Peyer's patch (tissue), 4 donors: ENCODE measurements around the gene HTR6.
"Not testable (repeated sequence)": the region's sequence is repeated elsewhere in the genome, so short reads cannot be mapped to it uniquely, and the experiment has no call there.

ENCODE experiments used
- CTCF ChIP-seq, 6 experiments: fragments of 450-650 bp in 4 of 6; fragments of 200-600 bp in 2 of 6; sonication (generic) in 1 of 6; IDR thresholded peaks; one replicate each; pipeline ENCODE4 v1.5.1; 2017 to 2019; ENCODE audit warnings: antibody characterized with exemption in 6 of 6, mild to moderate bottlenecking in 3 of 6, moderate library complexity in 1 of 6
- POLR2A ChIP-seq, 2 donors: fragments of 450-650 bp; IDR thresholded peaks; one replicate each; pipeline ENCODE4 v1.5.1; 2017; ENCODE audit warnings: antibody characterized with exemption in 2 of 2, mild to moderate bottlenecking in 2 of 2, moderate library complexity in 2 of 2

DNA sequence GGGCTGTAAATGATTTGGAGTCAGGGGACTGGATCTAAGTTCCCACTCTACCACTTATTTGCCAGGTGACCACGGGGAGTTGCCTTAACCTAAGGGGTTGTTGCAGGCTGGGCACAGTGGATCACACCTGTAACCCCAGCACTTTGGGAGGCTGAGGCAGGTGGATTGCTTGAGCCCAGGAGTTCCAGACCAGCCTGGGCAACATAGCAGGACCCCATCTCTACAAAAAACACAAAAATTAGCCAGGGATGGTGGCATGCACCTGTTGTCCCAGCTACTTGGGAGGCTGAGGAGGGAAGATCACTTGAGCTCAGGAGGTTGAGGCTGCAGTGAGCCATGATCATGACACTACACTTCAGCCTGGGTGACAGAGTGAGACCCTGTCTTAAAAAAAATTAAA is 34.5 kb upstream of the HTR6 start:
- not testable (repeated sequence) for TF ChIP-seq CTCF, POLR2A (IDR thresholded peaks at IDR 0.05)
